ENCODE data around the gene NBEAL2.

GRCh38 chr3:47016934-47017435, 37.5 kb downstream of the NBEAL2 start:
- TF ChIP-seq POLR2AphosphoS5 (IDR thresholded peaks at IDR 0.05; ENCODE audit: low read depth, low read length), result no peak
- TF ChIP-seq SPI1 (IDR thresholded peaks at IDR 0.05; ENCODE audit: low read depth, low read length), result no peak
- no peak for TF ChIP-seq TAF1 (IDR thresholded peaks at IDR 0.05; ENCODE audit: low read depth, low read length)
- TF ChIP-seq POLR2A (IDR thresholded peaks at IDR 0.05; ENCODE audit: low read depth, low read length), result no peak
